Bronchial smooth muscle cell (primary cell): ENCODE measurements around the gene CXCR2. TPM values are rescaled to one million over a fixed set of nuclear protein-coding genes. Genes with fewer than 3 reads are reported as not detected.

Experiments used
- total RNA-seq: library from RNA; depleted of rRNA; stranded (reverse); fragments of >200 nt; gene quantifications from 2 replicates; pipeline ENCODE4 v1.2.1, GENCODE V29; 2014

CXCR2 gene
- not detected in 2 replicates for total RNA-seq

GRCh38 chr2:218125626-218126080, at the start of gene CXCR2:
TSS of gene CXCR2 (plus strand) at chr2:218126028. CDS start at chr2:218134802, 8,774 bp downstream.

GRCh38 chr2:218166791-218167190, 41.0 kb downstream of the CXCR2 start, which contains the start of gene CXCR1:
TSS of gene CXCR1 (minus strand) at chr2:218166962. CDS start at chr2:218165211, 1,751 bp downstream.

Other genes starting within 250 kb of the CXCR2 start
- 68.1 and 88.8 TPM in 2 replicates for gene TNS1, start 123.0 kb upstream of the CXCR2 start, total RNA-seq
- not detected in 2 replicates for gene RUFY4, start 56.8 kb upstream of the CXCR2 start, total RNA-seq
- gene CXCR1, start 40.9 kb downstream of the CXCR2 start, total RNA-seq, result not detected in 2 replicates
- 164 and 232 TPM in 2 replicates for gene ARPC2, start 91.2 kb downstream of the CXCR2 start, total RNA-seq
- gene GPBAR1, start 135.0 kb downstream of the CXCR2 start, total RNA-seq, result not detected in 2 replicates
- gene AAMP, start 144.1 kb downstream of the CXCR2 start, total RNA-seq, result 151 and 152 TPM in 2 replicates
- 18.3 and 29.5 TPM in 2 replicates for gene PNKD, start 144.5 kb downstream of the CXCR2 start, total RNA-seq
- 179 and 202 TPM in 2 replicates for gene TMBIM1, start 166.5 kb downstream of the CXCR2 start, total RNA-seq
- under 0.01 and 0.16 TPM in 2 replicates for gene CATIP, start 230.8 kb downstream of the CXCR2 start, total RNA-seq